GM19238 (cell line): ENCODE data around the gene C1orf122.

ENCODE experiments used
- DNase-seq: peaks from one replicate; pipeline ENCODE4 v3.0.0; 2011; ENCODE audit warnings: low spot score; ENCODE audit not compliant: insufficient read length

The C1orf122 gene

GRCh38 chr1:37797750-37798345, 9.7 kb upstream of the C1orf122 start:
- no peak for DNase-seq

GRCh38 chr1:37802439-37802838, 5.2 kb upstream of the C1orf122 start:
- DNase-seq, result no peak

- no peak for DNase-seq
Observed at GRCh38 chr1:37807220-37807554, 403 bp upstream of the C1orf122 start.

GRCh38 chr1:37808369-37809319, 1.1 kb downstream of the C1orf122 start:
- peak; percentile 65 for DNase-seq

GRCh38 chr1:37809942-37810341, 2.4 kb downstream of the C1orf122 start:
- no peak for DNase-seq

- DNase-seq, result peak; percentile 51
Observed at GRCh38 chr1:37811027-37811655, 3.6 kb downstream of the C1orf122 start.

GRCh38 chr1:37813529-37814145, 6.0 kb downstream of the C1orf122 start:
- DNase-seq, result no peak

- no peak for DNase-seq
Observed at GRCh38 chr1:37814252-37814651, 6.7 kb downstream of the C1orf122 start.

- DNase-seq, result no peak
Observed at GRCh38 chr1:37817481-37817880, 9.9 kb downstream of the C1orf122 start.

GRCh38 chr1:37821481-37821880, 13.9 kb downstream of the C1orf122 start:
- no peak for DNase-seq

- DNase-seq, result no peak
Observed at GRCh38 chr1:37822906-37823815, 15.6 kb downstream of the C1orf122 start.

GRCh38 chr1:37824001-37824400, 16.4 kb downstream of the C1orf122 start:
- DNase-seq, result no peak

- no peak for DNase-seq
Observed at GRCh38 chr1:37825506-37825905, 17.9 kb downstream of the C1orf122 start.

- DNase-seq, result no peak
Observed at GRCh38 chr1:37828410-37829074, 21.0 kb downstream of the C1orf122 start.

GRCh38 chr1:37831109-37831508, 23.5 kb downstream of the C1orf122 start:
- no peak for DNase-seq

GRCh38 chr1:37831809-37832208, 24.2 kb downstream of the C1orf122 start:
- no peak for DNase-seq

- DNase-seq, result no peak
Observed at GRCh38 chr1:37836788-37837187, 29.2 kb downstream of the C1orf122 start.

GRCh38 chr1:37839676-37840075, 32.1 kb downstream of the C1orf122 start:
- DNase-seq, result no peak

GRCh38 chr1:37840711-37841110, 33.1 kb downstream of the C1orf122 start:
- DNase-seq, result no peak

- DNase-seq, result no peak
Observed at GRCh38 chr1:37841652-37842051, 34.1 kb downstream of the C1orf122 start.
